ENCODE results near the gene CDH6. TPM values are rescaled to one million over a fixed set of nuclear protein-coding genes. Genes with fewer than 3 reads are reported as not detected.

CDH6 gene
- total RNA-seq, 1 donor from 2014 or later: 233 TPM

DNA sequence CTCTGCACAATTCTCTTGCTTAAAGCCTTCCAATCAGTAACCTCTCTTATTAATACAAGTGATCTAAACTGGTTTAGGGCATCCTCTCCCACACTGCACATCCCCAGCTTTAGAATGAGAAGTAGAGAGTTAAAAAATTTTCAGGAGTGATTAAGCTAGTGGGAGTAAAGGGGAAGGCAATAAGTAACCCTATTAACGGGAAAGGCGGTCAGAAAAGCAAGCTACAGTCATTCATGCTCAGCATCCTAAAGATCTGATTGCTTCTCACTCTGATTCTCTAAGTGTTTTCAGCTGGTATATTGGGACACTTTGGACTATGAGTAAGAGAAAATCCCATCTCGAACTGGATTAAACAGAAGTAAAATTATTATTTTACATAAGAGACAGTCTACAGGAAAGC, 15.8 kb downstream of the CDH6 start:
- Mint-ChIP-seq H3K36me3 (ENCODE audit: low read depth) (peaks cover 23% of the 10 kb centered on the region), H3K9me3 (no peaks in the 10 kb centered on the region), H3K4me1 (peaks cover 52% of the 10 kb centered on the region)

DNA sequence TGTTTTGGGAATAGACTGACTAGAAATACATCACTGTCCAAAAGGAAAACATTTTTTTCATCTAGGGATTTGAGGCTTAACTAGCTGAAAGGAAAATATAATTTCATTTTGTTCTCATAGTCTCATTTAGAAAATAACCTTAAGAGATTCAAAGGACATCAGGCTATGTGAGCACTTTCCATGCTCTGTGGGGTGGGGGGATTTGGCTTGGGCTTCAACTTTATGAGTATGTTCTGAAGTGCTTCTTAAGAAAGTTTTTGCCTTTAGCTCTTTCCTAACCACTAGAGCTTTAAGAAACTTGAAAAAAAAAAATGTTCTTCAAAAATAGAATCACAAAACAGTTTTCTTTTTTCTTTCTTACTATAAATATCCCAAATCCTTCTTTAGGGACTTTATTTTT, 17.6 kb downstream of the CDH6 start:
- TF ChIP-seq, protein P1, sequence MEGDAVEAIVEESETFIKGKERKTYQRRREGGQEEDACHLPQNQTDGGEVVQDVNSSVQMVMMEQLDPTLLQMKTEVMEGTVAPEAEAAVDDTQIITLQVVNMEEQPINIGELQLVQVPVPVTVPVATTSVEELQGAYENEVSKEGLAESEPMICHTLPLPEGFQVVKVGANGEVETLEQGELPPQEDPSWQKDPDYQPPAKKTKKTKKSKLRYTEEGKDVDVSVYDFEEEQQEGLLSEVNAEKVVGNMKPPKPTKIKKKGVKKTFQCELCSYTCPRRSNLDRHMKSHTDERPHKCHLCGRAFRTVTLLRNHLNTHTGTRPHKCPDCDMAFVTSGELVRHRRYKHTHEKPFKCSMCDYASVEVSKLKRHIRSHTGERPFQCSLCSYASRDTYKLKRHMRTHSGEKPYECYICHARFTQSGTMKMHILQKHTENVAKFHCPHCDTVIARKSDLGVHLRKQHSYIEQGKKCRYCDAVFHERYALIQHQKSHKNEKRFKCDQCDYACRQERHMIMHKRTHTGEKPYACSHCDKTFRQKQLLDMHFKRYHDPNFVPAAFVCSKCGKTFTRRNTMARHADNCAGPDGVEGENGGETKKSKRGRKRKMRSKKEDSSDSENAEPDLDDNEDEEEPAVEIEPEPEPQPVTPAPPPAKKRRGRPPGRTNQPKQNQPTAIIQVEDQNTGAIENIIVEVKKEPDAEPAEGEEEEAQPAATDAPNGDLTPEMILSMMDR (conservative IDR thresholded peaks at IDR 0.05): no peak
- Mint-ChIP-seq H3K9me3 (no peaks in the 10 kb centered on the region), H3K27me3 (ENCODE audit: low read depth) (no peaks in the 10 kb centered on the region), H3K27ac (ENCODE audit: unreplicated experiment) (no peak overlapping the region), H3K36me3 (ENCODE audit: low read depth) (peaks cover 21% of the 10 kb centered on the region), H3K4me3 (no peak overlapping the region), H3K4me1 (peaks cover 53% of the 10 kb centered on the region)
- DNase-seq (ENCODE audit: low read depth, low spot score): no peak

More for the DNA sequence above, 15.8 kb downstream of the CDH6 start:
- DNase-seq (ENCODE audit: low read depth, low spot score): no peak
- Mint-ChIP-seq H3K27me3 (ENCODE audit: low read depth) (no peaks in the 10 kb centered on the region), H3K27ac (ENCODE audit: unreplicated experiment) (no peak overlapping the region), H3K4me3 (no peak overlapping the region)
- TF ChIP-seq, protein P1 (conservative IDR thresholded peaks at IDR 0.05): no peak

DNA sequence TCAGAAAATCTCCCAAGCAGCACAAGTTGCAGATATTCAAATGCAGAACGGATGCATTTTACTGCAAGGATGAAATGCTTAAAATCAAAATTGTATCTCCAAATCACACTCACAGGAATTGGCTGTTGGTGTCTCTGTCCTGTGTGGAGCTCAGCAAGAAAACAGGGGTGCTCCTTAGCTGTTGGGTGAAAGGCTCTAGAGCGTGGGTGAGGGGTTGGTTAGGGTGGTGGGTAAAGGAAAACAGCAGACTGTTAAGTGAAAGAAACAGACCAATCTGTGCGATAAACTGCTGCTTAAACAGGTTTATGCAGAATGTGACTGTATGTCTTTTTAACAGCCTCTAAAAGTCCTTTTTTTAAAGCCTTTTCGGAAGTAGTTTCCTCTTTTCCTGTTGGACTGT, 19.8 kb downstream of the CDH6 start:
- Mint-ChIP-seq H3K27ac (ENCODE audit: unreplicated experiment) (peak overlapping the region; percentile 58), H3K36me3 (ENCODE audit: low read depth) (peaks cover 6% of the 10 kb centered on the region), H3K4me1 (peaks cover 37% of the 10 kb centered on the region), H3K9me3 (no peaks in the 10 kb centered on the region), H3K27me3 (ENCODE audit: low read depth) (no peaks in the 10 kb centered on the region), H3K4me3 (no peak overlapping the region)
- TF ChIP-seq, protein P1 (conservative IDR thresholded peaks at IDR 0.05): no peak
- DNase-seq (ENCODE audit: low read depth, low spot score): no peak

DNA sequence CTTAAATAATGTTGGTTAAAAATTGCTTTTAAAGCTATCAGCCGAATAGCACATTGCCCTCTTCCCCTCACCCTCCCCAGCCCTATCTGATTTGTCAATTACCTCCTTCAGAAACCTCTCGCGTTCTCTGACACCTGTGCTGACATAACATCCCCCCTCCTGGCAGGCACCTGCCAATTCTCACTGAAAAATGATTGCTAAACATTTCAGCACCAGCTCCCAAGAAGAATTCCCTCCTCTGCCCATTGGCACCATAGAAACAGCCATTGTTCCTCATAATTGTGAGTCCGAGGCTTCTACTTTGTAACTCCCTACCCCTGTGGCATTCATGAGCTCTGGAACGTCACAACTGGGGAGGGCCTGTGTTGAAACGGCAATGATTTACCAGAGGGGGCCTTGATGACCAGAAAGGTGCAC, 20.2 kb downstream of the CDH6 start:
- peak overlapping the region; percentile 72 for H3K4me3 Mint-ChIP-seq
- H3K27ac Mint-ChIP-seq (ENCODE audit: unreplicated experiment): peak overlapping the region; percentile 88
- no peaks in the 10 kb centered on the region for H3K27me3 Mint-ChIP-seq (ENCODE audit: low read depth)
- TF ChIP-seq, protein P1 (conservative IDR thresholded peaks at IDR 0.05): no peak
- no peak for DNase-seq (ENCODE audit: low read depth, low spot score)
- H3K9me3 Mint-ChIP-seq: no peaks in the 10 kb centered on the region
- peaks cover 7% of the 10 kb centered on the region for H3K36me3 Mint-ChIP-seq (ENCODE audit: low read depth)
- peaks cover 42% of the 10 kb centered on the region for H3K4me1 Mint-ChIP-seq

DNA sequence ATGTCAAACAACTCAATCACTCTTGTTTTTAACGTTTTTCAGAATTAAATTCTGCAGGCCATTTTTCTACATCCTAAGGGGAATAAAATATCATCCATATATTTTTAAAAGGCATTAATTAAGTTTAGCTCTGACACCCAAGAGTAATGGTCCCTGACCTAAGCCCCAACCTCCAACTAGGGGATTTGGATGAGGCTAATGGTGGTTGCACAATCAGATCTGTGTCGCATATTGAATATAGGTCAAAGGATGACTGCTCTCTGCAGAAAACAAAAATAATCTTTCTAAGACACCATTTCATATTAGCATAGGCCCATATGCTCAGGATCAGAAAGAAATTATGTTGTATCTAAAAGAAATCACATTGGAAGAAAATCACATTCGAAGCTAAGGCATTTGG, 20.7 kb downstream of the CDH6 start:
- no peaks in the 10 kb centered on the region for H3K27me3 Mint-ChIP-seq (ENCODE audit: low read depth)
- peak overlapping the region; percentile 5 for H3K27ac Mint-ChIP-seq (ENCODE audit: unreplicated experiment)
- peaks cover 8% of the 10 kb centered on the region for H3K36me3 Mint-ChIP-seq (ENCODE audit: low read depth)
- peaks cover 47% of the 10 kb centered on the region for H3K4me1 Mint-ChIP-seq
- H3K9me3 Mint-ChIP-seq: no peaks in the 10 kb centered on the region
- TF ChIP-seq, protein P1 (conservative IDR thresholded peaks at IDR 0.05): no peak
- H3K4me3 Mint-ChIP-seq: no peak overlapping the region
- no peak for DNase-seq (ENCODE audit: low read depth, low spot score)

DNA sequence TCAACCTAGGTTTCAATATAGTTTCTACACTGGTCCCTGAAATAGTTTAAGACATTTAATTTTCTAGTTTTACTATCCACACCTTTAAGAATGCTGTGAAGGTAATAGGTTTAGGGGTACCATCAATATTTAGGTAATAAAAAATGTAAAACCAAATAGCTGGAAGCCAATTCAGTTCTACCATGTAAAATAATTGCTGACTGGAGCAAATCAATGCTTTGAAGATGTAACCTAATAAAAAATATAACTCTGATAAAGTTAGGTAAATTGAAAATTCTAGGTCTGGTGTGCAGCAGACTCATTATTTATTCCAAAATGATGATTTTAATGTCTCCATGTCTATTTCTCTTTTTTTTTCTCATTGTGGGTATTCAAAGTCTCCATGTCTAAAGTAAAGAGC, 21.8 kb downstream of the CDH6 start:
- TF ChIP-seq, protein P1 (conservative IDR thresholded peaks at IDR 0.05): no peak
- Mint-ChIP-seq H3K4me3 (no peak overlapping the region), H3K36me3 (ENCODE audit: low read depth) (peaks cover 10% of the 10 kb centered on the region)

More for the DNA sequence above, 21.8 kb downstream of the CDH6 start:
- no peak for DNase-seq (ENCODE audit: low read depth, low spot score)
- peaks cover 51% of the 10 kb centered on the region for H3K4me1 Mint-ChIP-seq
- no peaks in the 10 kb centered on the region for H3K27me3 Mint-ChIP-seq (ENCODE audit: low read depth)
- H3K27ac Mint-ChIP-seq (ENCODE audit: unreplicated experiment): no peak overlapping the region
- no peaks in the 10 kb centered on the region for H3K9me3 Mint-ChIP-seq

All from neural crest cell (in vitro differentiated cells).